GM21367 (cell line): ENCODE data around the gene NMT1.

Experiments used
- ATAC-seq: cut with Tn5 transposase; IDR thresholded peaks from one replicate; pipeline ENCODE4 v1.9.1; 2021; ENCODE audit not compliant: unreplicated experiment

The NMT1 gene

GRCh38 chr17:45149037-45149668 lies 88.0 kb downstream of the NMT1 start:
- no peak for ATAC-seq

- ATAC-seq: no peak
These were observed 88.8 kb downstream of the NMT1 start for GRCh38 chr17:45149669-45150664.

GRCh38 chr17:45150911-45151809 lies 90.0 kb downstream of the NMT1 start:
- ATAC-seq: no peak

GRCh38 chr17:45155029-45155428 lies 93.9 kb downstream of the NMT1 start:
- ATAC-seq: no peak

- no peak for ATAC-seq
These were observed 94.4 kb downstream of the NMT1 start for GRCh38 chr17:45155483-45155882.

GRCh38 chr17:45156242-45156641 lies 95.1 kb downstream of the NMT1 start:
- no peak for ATAC-seq
